Retinal pigment epithelial cell (primary cell): ENCODE measurements around the gene NRDC.

Experiments used
- DNase-seq: peaks from one replicate; pipeline ENCODE4 v3.0.0-alpha.2; 2010; ENCODE audit warnings: low read depth
- H3K4me3 ChIP-seq: 2 replicates; pipeline ENCODE4 v1.5.1; 2011; ENCODE audit warnings: mild to moderate bottlenecking, low read length, control low read depth, moderate library complexity
- CTCF ChIP-seq: conservative IDR thresholded peaks from 2 replicates; pipeline ENCODE4 v1.5.1; 2011; ENCODE audit warnings: low read depth, low read length, control low read depth, inconsistent platforms

Gene NRDC

DNA sequence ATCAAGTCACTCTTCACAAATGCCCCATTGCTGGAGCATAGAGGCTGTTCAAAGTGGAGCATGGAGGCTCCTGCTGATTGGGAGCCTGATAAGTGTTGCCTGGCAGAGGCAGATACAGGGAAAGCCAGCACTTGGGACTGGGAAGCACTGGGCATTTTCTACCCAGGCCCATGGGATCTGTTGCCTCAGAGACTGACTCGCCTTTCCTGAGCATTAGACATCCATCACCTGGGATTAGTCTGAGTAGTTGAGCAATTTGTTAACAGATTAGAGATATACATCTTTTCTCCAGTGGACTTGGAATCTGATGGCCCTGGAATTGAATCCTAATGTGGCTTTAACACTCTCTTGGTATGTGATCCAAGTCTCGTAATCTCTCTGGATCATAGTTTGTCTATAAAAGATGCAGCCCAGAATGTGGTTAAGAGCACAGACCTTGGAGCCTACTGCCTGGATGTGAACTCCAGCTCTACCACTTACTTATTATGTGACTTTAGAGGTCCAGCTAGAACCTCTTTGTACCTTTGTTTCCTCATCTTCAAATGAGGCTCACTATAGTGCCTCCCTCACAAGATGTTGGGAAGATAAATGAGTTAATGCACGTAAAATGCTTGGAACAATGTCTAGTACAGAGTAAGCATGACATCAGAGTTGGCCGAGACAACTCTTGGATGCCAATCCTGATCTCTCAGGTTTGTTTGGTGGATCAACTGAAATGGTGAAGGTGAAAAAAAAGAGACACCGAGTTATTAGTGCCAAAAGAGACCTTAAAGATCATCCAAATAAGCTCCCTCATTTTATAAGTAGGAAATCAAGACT is 38.3 kb upstream of the NRDC start:
- peak; percentile 43 for DNase-seq
- no peak overlapping the region for H3K4me3 ChIP-seq
- no peak for TF ChIP-seq CTCF

DNA sequence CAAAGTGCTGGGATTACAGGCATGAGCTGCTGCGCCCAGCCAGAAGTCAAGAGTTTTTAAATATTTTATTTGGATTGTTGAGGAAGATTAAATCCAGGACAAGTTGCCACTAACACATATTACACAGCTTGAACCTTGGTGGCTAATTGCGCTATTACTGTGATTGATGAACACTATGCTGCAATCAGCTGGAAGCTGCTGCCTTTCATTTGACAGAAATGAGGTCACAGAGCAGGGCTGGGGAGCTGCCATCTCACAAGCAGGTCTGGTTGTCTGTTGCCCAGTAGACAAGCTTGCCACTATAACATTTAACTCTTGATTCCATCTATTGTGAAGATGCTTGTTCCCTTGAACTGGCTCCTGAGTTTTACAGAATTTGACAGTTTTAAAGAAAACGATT is 37.4 kb upstream of the NRDC start:
- no peak for DNase-seq
- H3K4me3 ChIP-seq = no peak overlapping the region
- TF ChIP-seq CTCF = no peak

DNA sequence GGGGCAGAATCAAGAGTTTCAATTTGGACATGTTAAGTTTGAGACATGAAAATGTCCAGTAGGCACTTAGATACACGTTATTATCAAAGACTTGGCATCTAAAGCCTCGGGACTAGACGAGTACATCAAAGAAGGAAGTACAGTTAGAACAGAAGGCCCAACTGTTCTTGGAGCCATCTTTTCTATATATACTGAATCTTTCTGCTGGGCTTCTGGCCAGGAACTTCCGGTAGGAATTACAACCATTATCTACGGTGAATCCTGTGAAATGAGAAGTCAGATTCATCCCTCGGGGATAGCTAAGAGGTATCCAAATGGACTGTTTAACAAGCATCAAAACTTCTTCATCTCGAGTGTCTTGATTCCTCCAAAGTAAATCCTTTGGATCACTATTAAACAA is 34.4 kb upstream of the NRDC start:
- DNase-seq = no peak
- H3K4me3 ChIP-seq = no peak overlapping the region
- no peak for TF ChIP-seq CTCF

DNA sequence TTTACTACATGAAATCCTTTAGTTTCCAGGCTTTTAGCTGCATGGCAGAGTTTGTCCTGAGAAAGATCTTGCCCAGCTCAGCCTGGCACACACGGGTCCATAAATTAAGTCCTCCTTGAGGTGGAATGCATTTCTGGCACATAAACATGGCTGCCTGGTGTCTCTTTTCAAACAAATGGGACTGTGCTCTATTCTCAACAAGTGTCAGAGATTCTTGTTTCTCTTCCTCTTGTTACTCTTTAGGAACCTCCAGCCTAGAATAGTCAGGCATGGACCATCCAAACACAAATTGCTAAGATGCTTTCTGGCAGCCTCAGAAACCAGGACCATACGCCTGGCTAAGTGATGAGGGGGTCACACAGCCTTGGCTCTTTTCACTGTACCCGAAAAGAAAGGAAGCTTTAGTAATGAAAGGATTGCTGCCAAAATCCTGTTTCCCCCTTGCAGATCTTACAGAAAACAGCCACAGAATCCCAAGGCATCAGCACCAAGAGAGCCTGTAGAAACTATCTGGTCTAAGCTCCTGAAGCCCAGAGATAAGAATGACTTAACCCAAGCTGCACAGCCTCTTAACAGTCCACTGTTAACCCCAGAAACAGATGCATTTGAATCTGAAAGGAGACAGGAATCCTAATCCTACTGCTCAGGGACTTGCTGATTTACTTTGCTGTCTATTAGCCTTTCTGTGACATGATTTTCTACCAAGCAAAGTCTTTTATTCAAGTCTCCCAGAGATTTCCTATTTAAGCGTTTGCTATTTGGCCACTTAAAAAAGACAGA is 31.9 kb upstream of the NRDC start:
- H3K4me3 ChIP-seq = no peak overlapping the region
- TF ChIP-seq CTCF = no peak
- no peak for DNase-seq

DNA sequence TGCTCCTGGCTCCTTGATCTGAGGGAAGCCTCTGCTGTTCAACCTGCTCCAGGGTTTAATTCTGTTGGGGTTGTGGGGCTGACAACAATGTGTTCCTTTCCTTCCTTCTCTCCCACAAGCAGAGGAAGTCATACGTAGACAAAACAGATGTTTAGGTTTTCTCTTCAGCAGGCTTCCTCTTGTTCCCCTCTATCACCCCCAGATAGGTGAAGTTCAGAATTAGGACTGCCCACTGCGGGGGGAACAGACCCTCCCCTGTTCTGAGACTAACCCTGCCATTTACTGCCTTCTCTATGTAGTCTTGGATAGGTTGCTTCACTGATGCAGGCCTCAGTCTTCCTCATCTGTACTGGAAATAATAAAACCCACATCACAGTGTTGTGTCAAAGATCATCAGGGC is 30.0 kb upstream of the NRDC start:
- no peak for DNase-seq
- TF ChIP-seq CTCF = no peak
- H3K4me3 ChIP-seq = no peak overlapping the region

DNA sequence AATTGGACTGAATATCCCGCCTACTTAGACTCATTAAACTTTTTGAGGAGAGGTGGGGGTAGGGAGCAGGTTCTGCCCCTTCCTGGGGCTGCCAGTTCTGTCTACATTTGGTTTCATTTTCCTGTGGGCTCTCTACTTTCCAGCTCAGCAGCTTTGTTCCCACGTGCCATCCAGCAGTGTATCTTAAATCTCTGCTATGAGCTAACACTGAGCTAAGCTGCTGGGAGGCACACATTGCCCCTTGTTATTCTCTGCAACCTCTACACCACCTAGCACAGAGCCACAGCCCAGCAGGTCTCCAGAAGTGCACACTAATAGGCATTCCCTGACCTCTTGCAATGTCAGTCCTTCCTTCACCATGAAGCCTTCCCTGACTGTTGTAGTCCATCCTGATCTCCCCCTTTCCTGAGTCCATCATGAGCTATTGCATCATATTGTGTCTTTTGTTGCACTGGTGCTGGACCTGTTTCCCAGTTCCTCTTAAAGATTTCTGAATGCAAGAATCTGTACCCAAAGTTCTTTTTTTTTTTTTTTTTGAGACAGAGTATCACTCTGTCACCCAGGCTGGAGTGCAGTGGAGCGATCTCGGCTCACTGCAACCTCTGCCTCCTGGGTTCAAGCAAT is 28.7 kb upstream of the NRDC start:
- DNase-seq = no peak
- no peak for TF ChIP-seq CTCF
- H3K4me3 ChIP-seq = no peak overlapping the region
